HUES64 (cell line): Measurements from ENCODE around the gene DCLK1.

Experiments used
- H3K27ac ChIP-seq: 2 replicates; pipeline ENCODE4 v1.7.0; 2013; ENCODE audit warnings: low read depth, low read length, inconsistent platforms
- H3K27me3 ChIP-seq: 2 replicates; pipeline ENCODE4 v1.6.1; 2013; ENCODE audit warnings: mild to moderate bottlenecking, low read length; ENCODE audit not compliant: insufficient read depth
- H3K36me3 ChIP-seq: 2 replicates; pipeline ENCODE4 v1.6.1; 2013; ENCODE audit warnings: mild to moderate bottlenecking, low read length; ENCODE audit not compliant: insufficient read depth
- H3K4me1 ChIP-seq: 2 replicates; pipeline ENCODE4 v1.6.1; 2013; ENCODE audit warnings: mild to moderate bottlenecking, low read length, moderate library complexity; ENCODE audit not compliant: insufficient read depth
- H3K4me3 ChIP-seq: 2 replicates; pipeline ENCODE4 v1.5.1; 2013; ENCODE audit warnings: mild to moderate bottlenecking, low read length, moderate library complexity
- H3K9ac ChIP-seq: 2 replicates; pipeline ENCODE4 v1.6.1; 2013; ENCODE audit warnings: mild to moderate bottlenecking, low read depth, low read length
- H3K9me3 ChIP-seq: 2 replicates; pipeline ENCODE4 v1.6.1; 2013; ENCODE audit warnings: low read depth, low read length; ENCODE audit not compliant: insufficient read depth
- WGBS: fragments of 150-250, 120-280 bp; methylation state at CpG from one replicate; pipeline ENCODE4 v1.1.7; 2013; ENCODE audit warnings: missing lambda C conversion rate; 5-methylcytosine and 5-hydroxymethylcytosine counted together

The DCLK1 gene

GRCh38 chr13:35765366-35765765, 365.8 kb downstream of the DCLK1 start:
- H3K27ac ChIP-seq, result no peak overlapping the region

GRCh38 chr13:35764326-35765015, 366.7 kb downstream of the DCLK1 start:
- WGBS, result 89% methylated on average over 4 of the region's 4 CpGs
- Histone ChIP-seq H3K4me1 (no peaks in the 10 kb centered on the region; the same call in 1 of the 2 replicates), H3K4me3 (no peak overlapping the region), H3K27me3 (no peaks in the 10 kb centered on the region), H3K9me3 (peaks cover 3% of the 10 kb centered on the region; the same call in 1 of the 2 replicates), H3K27ac (no peak overlapping the region), H3K36me3 (no peaks in the 10 kb centered on the region), H3K9ac (no peak overlapping the region)

More at GRCh38 chr13:35765366-35765765, 365.8 kb downstream of the DCLK1 start:
- no peak overlapping the region for H3K4me3 ChIP-seq
- peaks cover 3% of the 10 kb centered on the region; the same call in 1 of the 2 replicates for H3K9me3 ChIP-seq
- no peak overlapping the region for H3K9ac ChIP-seq
- no peaks in the 10 kb centered on the region for H3K36me3 ChIP-seq
- H3K27me3 ChIP-seq, result no peaks in the 10 kb centered on the region
- 75% methylated on average over 5 of the region's 5 CpGs for WGBS
- no peaks in the 10 kb centered on the region; the same call in 1 of the 2 replicates for H3K4me1 ChIP-seq

- no peak overlapping the region for H3K4me3 ChIP-seq
- H3K36me3 ChIP-seq, result no peaks in the 10 kb centered on the region
- H3K27ac ChIP-seq, result no peak overlapping the region
- peaks cover 3% of the 10 kb centered on the region; the same call in 1 of the 2 replicates for H3K9me3 ChIP-seq
- H3K27me3 ChIP-seq, result no peaks in the 10 kb centered on the region
- no peaks in the 10 kb centered on the region; the same call in 1 of the 2 replicates for H3K4me1 ChIP-seq
- no peak overlapping the region for H3K9ac ChIP-seq
- 92% methylated on average over 7 of the region's 7 CpGs for WGBS
Measured at GRCh38 chr13:35763782-35764123, 367.4 kb downstream of the DCLK1 start.

GRCh38 chr13:35763060-35763781, 368.0 kb downstream of the DCLK1 start:
- H3K27me3 ChIP-seq, result no peaks in the 10 kb centered on the region
- H3K4me3 ChIP-seq, result no peak overlapping the region
- H3K36me3 ChIP-seq, result no peaks in the 10 kb centered on the region
- H3K9me3 ChIP-seq, result peaks cover 3% of the 10 kb centered on the region; the same call in 1 of the 2 replicates
- H3K27ac ChIP-seq, result no peak overlapping the region
- 72% methylated on average over 4 of the region's 4 CpGs for WGBS
- no peak overlapping the region for H3K9ac ChIP-seq
- no peaks in the 10 kb centered on the region for H3K4me1 ChIP-seq

GRCh38 chr13:35761440-35762252, 369.5 kb downstream of the DCLK1 start:
- Histone ChIP-seq H3K4me3 (no peak overlapping the region), H3K36me3 (no peaks in the 10 kb centered on the region), H3K27me3 (no peaks in the 10 kb centered on the region), H3K9ac (no peak overlapping the region), H3K4me1 (no peaks in the 10 kb centered on the region), H3K9me3 (peaks cover 3% of the 10 kb centered on the region; the same call in 1 of the 2 replicates), H3K27ac (no peak overlapping the region)
- 95% methylated on average over 2 of the region's 2 CpGs for WGBS

GRCh38 chr13:35760735-35761281, 370.4 kb downstream of the DCLK1 start:
- Histone ChIP-seq H3K27me3 (no peaks in the 10 kb centered on the region), H3K4me3 (no peak overlapping the region), H3K36me3 (no peaks in the 10 kb centered on the region), H3K9ac (no peak overlapping the region), H3K27ac (no peak overlapping the region; the same call in 1 of the 2 replicates), H3K9me3 (peaks cover 3% of the 10 kb centered on the region; the same call in 1 of the 2 replicates), H3K4me1 (no peaks in the 10 kb centered on the region)
- 86% methylated on average over 13 of the region's 13 CpGs for WGBS

GRCh38 chr13:35747594-35747993, 383.6 kb downstream of the DCLK1 start:
- Histone ChIP-seq H3K4me3 (no peak overlapping the region), H3K27ac (no peak overlapping the region), H3K27me3 (no peaks in the 10 kb centered on the region), H3K9me3 (peaks cover 18% of the 10 kb centered on the region), H3K36me3 (no peaks in the 10 kb centered on the region), H3K9ac (no peak overlapping the region), H3K4me1 (no peaks in the 10 kb centered on the region)
- 93% methylated on average over 2 of the region's 2 CpGs for WGBS

GRCh38 chr13:35744566-35745178, 386.5 kb downstream of the DCLK1 start:
- no peak overlapping the region for H3K9ac ChIP-seq
- no peaks in the 10 kb centered on the region for H3K36me3 ChIP-seq
- no peaks in the 10 kb centered on the region; the same call in 1 of the 2 replicates for H3K4me1 ChIP-seq
- H3K4me3 ChIP-seq, result no peak overlapping the region
- H3K9me3 ChIP-seq, result peaks cover 15% of the 10 kb centered on the region
- WGBS, result 83% methylated on average over 9 of the region's 9 CpGs
- H3K27ac ChIP-seq, result no peak overlapping the region
- H3K27me3 ChIP-seq, result no peaks in the 10 kb centered on the region

- Histone ChIP-seq H3K9ac (no peak overlapping the region), H3K9me3 (peaks cover 14% of the 10 kb centered on the region), H3K4me1 (no peaks in the 10 kb centered on the region; the same call in 1 of the 2 replicates), H3K4me3 (no peak overlapping the region), H3K27ac (no peak overlapping the region), H3K36me3 (no peaks in the 10 kb centered on the region), H3K27me3 (no peaks in the 10 kb centered on the region)
- 100% methylated on average over 1 of the region's 2 CpGs for WGBS
Measured at GRCh38 chr13:35744144-35744543, 387.0 kb downstream of the DCLK1 start.

GRCh38 chr13:35743165-35743564, 388.0 kb downstream of the DCLK1 start:
- Histone ChIP-seq H3K27me3 (no peaks in the 10 kb centered on the region), H3K36me3 (no peaks in the 10 kb centered on the region), H3K9ac (no peak overlapping the region), H3K4me3 (no peak overlapping the region), H3K27ac (no peak overlapping the region), H3K9me3 (peaks cover 14% of the 10 kb centered on the region), H3K4me1 (no peaks in the 10 kb centered on the region; the same call in 1 of the 2 replicates)
- WGBS, result 85% methylated on average over 3 of the region's 3 CpGs
